ENCODE measurements around the gene GOLGA6B.
A peak's percentile ranks its signal among the peaks of the same experiment; 100 is the strongest.
"Not testable (repeated sequence)": the region's sequence is repeated elsewhere in the genome, so short reads cannot be mapped to it uniquely, and the experiment has no call there.

The GOLGA6B gene

GRCh38 chr15:72636519-72637282, 17.8 kb upstream of the GOLGA6B start:
- not testable (repeated sequence) for H3K36me3 Mint-ChIP-seq, H3K27me3 Mint-ChIP-seq, H3K4me3 Mint-ChIP-seq, H3K9me3 Mint-ChIP-seq, H3K4me1 Mint-ChIP-seq, H3K27ac Mint-ChIP-seq
- DNase-seq = peak; percentile 50
- peak; percentile 77 to 81 for ATAC-seq (replicated peaks)

GRCh38 chr15:72639759-72640483, 14.6 kb upstream of the GOLGA6B start:
- H3K9me3 Mint-ChIP-seq; DNase-seq; ATAC-seq (replicated peaks); H3K27me3 Mint-ChIP-seq; H3K4me1 Mint-ChIP-seq; H3K27ac Mint-ChIP-seq; H3K4me3 Mint-ChIP-seq; H3K36me3 Mint-ChIP-seq: not testable (repeated sequence)

GRCh38 chr15:72642271-72642670, 12.2 kb upstream of the GOLGA6B start:
- H3K4me3 Mint-ChIP-seq; H3K27me3 Mint-ChIP-seq; H3K9me3 Mint-ChIP-seq; H3K4me1 Mint-ChIP-seq; DNase-seq; ATAC-seq (replicated peaks); H3K27ac Mint-ChIP-seq; H3K36me3 Mint-ChIP-seq: not testable (repeated sequence)

GRCh38 chr15:72648631-72649253, 5.8 kb upstream of the GOLGA6B start:
- not testable (repeated sequence) for ATAC-seq (replicated peaks); H3K36me3 Mint-ChIP-seq; H3K4me1 Mint-ChIP-seq; DNase-seq; H3K27me3 Mint-ChIP-seq; H3K27ac Mint-ChIP-seq; H3K4me3 Mint-ChIP-seq; H3K9me3 Mint-ChIP-seq

- not testable (repeated sequence) for H3K4me1 Mint-ChIP-seq; H3K4me3 Mint-ChIP-seq; H3K27ac Mint-ChIP-seq; H3K36me3 Mint-ChIP-seq; H3K27me3 Mint-ChIP-seq; ATAC-seq (replicated peaks); DNase-seq; H3K9me3 Mint-ChIP-seq
Observed at GRCh38 chr15:72656014-72656413, 1.5 kb downstream of the GOLGA6B start.

- DNase-seq; H3K36me3 Mint-ChIP-seq; ATAC-seq (replicated peaks); H3K27me3 Mint-ChIP-seq; H3K4me1 Mint-ChIP-seq; H3K4me3 Mint-ChIP-seq; H3K9me3 Mint-ChIP-seq; H3K27ac Mint-ChIP-seq: not testable (repeated sequence)
Observed at GRCh38 chr15:72661081-72661480, 6.6 kb downstream of the GOLGA6B start.

- H3K36me3 Mint-ChIP-seq; ATAC-seq (replicated peaks); H3K9me3 Mint-ChIP-seq; H3K4me3 Mint-ChIP-seq; H3K27me3 Mint-ChIP-seq; H3K27ac Mint-ChIP-seq; DNase-seq; H3K4me1 Mint-ChIP-seq: not testable (repeated sequence)
Observed at GRCh38 chr15:72663931-72664330, 9.4 kb downstream of the GOLGA6B start.

- H3K36me3 Mint-ChIP-seq; H3K27me3 Mint-ChIP-seq; H3K27ac Mint-ChIP-seq; ATAC-seq (replicated peaks); H3K4me3 Mint-ChIP-seq; H3K9me3 Mint-ChIP-seq; H3K4me1 Mint-ChIP-seq; DNase-seq: not testable (repeated sequence)
Observed at GRCh38 chr15:72665706-72666105, 11.2 kb downstream of the GOLGA6B start.

GRCh38 chr15:72669803-72670202, 15.3 kb downstream of the GOLGA6B start:
- not testable (repeated sequence) for H3K4me3 Mint-ChIP-seq; H3K27ac Mint-ChIP-seq; DNase-seq; H3K4me1 Mint-ChIP-seq; H3K9me3 Mint-ChIP-seq; H3K36me3 Mint-ChIP-seq; ATAC-seq (replicated peaks)
- peaks cover 16 to 23% of the 10 kb centered on the region in 2 donors for H3K27me3 Mint-ChIP-seq

GRCh38 chr15:72670656-72671352, 16.3 kb downstream of the GOLGA6B start:
- ATAC-seq (replicated peaks) (peak; percentile 96 to 97), DNase-seq (peak; percentile 73)
- not testable (repeated sequence) for H3K9me3 Mint-ChIP-seq, H3K27ac Mint-ChIP-seq, H3K4me1 Mint-ChIP-seq, H3K36me3 Mint-ChIP-seq
- Mint-ChIP-seq H3K27me3 (peaks cover 16 to 28% of the 10 kb centered on the region in 2 donors), H3K4me3 (peak overlapping the region; percentile 75 to 79)

GRCh38 chr15:72671525-72671924, 17.0 kb downstream of the GOLGA6B start:
- Mint-ChIP-seq H3K9me3 (no peaks in the 10 kb centered on the region), H3K36me3 (no peaks in the 10 kb centered on the region), H3K27ac (no peak overlapping the region), H3K27me3 (peaks cover 17 to 29% of the 10 kb centered on the region in 2 donors), H3K4me1 (peaks cover 5 to 9% of the 10 kb centered on the region in 2 donors), H3K4me3 (no peak overlapping the region)
- DNase-seq (no peak), ATAC-seq (replicated peaks) (no peak)

- no peaks in the 10 kb centered on the region for H3K4me1 Mint-ChIP-seq
Observed at GRCh38 chr15:72676838-72677237, 22.3 kb downstream of the GOLGA6B start.

GRCh38 chr15:72680931-72681330, 26.4 kb downstream of the GOLGA6B start:
- Mint-ChIP-seq H3K4me3 (no peak overlapping the region), H3K36me3 (no peaks in the 10 kb centered on the region), H3K27ac (no peak overlapping the region), H3K27me3 (peaks cover 21 to 31% of the 10 kb centered on the region in 2 donors), H3K4me1 (peaks cover 3 to 12% of the 10 kb centered on the region in 2 donors), H3K9me3 (no peaks in the 10 kb centered on the region)
- peak; percentile 37 to 54 for ATAC-seq (replicated peaks)
- no peak for DNase-seq

More at GRCh38 chr15:72676838-72677237, 22.3 kb downstream of the GOLGA6B start:
- no peak overlapping the region for H3K27ac Mint-ChIP-seq
- no peak for DNase-seq
- peaks cover 33 to 47% of the 10 kb centered on the region in 2 donors for H3K27me3 Mint-ChIP-seq
- no peak for ATAC-seq (replicated peaks)
- no peaks in the 10 kb centered on the region for H3K9me3 Mint-ChIP-seq
- H3K4me3 Mint-ChIP-seq = no peak overlapping the region
- H3K36me3 Mint-ChIP-seq = no peaks in the 10 kb centered on the region

- Mint-ChIP-seq H3K36me3 (no peaks in the 10 kb centered on the region), H3K27ac (no peak overlapping the region), H3K4me3 (no peak overlapping the region), H3K4me1 (peaks cover 3 to 18% of the 10 kb centered on the region in 2 donors), H3K9me3 (no peaks in the 10 kb centered on the region), H3K27me3 (peaks cover 12 to 18% of the 10 kb centered on the region in 2 donors)
- ATAC-seq (replicated peaks) (no peak), DNase-seq (no peak)
Observed at GRCh38 chr15:72682772-72683171, 28.3 kb downstream of the GOLGA6B start.

Data from stimulated activated naive B cell treated with anti-CD40 and anti-IgM and Interleukin-4, amounts not matched to agents 10 μg/mL and 1 μg/mL and 100 μg/mL, for 72 hours (primary cell).